ENCODE data around the gene ORM2. TPM values are rescaled to one million over a fixed set of nuclear protein-coding genes. Genes with fewer than 3 reads are reported as not detected.

Gene ORM2
- total and polyA plus RNA-seq, 2 of the 8 experiments (the other 6 are each of a cell fraction or from before 2014, with no cell fraction given): 1.3 TPM; not detected in 1

- TF ChIP-seq, protein P1, sequence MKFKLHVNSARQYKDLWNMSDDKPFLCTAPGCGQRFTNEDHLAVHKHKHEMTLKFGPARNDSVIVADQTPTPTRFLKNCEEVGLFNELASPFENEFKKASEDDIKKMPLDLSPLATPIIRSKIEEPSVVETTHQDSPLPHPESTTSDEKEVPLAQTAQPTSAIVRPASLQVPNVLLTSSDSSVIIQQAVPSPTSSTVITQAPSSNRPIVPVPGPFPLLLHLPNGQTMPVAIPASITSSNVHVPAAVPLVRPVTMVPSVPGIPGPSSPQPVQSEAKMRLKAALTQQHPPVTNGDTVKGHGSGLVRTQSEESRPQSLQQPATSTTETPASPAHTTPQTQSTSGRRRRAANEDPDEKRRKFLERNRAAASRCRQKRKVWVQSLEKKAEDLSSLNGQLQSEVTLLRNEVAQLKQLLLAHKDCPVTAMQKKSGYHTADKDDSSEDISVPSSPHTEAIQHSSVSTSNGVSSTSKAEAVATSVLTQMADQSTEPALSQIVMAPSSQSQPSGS (IDR thresholded peaks at IDR 0.05; ENCODE audit: low read length): no peak
- no peak for TF ChIP-seq SUZ12 (IDR thresholded peaks at IDR 0.05; ENCODE audit: low read length)
- no peak for TF ChIP-seq CHD2 (IDR thresholded peaks at IDR 0.05; ENCODE audit: low read length)
Measured at GRCh38 chr9:114356792-114357191, 27.1 kb downstream of the ORM2 start (continued).
